Transverse colon (tissue), 4 donors: ENCODE measurements around the gene KIFAP3.

Experiments
- CTCF ChIP-seq, 5 experiments: fragments of 200-600 bp in 3 of 5; fragments of 450-650 bp in 2 of 5; sonication (generic) in 3 of 5; IDR thresholded peaks; 1 replicate in 2 of 5; 2 replicates in 3 of 5; pipeline ENCODE4 v1.5.1; 2016 to 2017; ENCODE audit warnings: antibody characterized with exemption in 5 of 5, inconsistent platforms in 3 of 5, mild to moderate bottlenecking in 2 of 5, moderate library complexity in 1 of 5
- POLR2A ChIP-seq: fragments of 450-650 bp; IDR thresholded peaks from one replicate; pipeline ENCODE4 v1.6.1; 2016; ENCODE audit warnings: antibody characterized with exemption, mild to moderate bottlenecking, moderate library complexity
- POLR2AphosphoS5 ChIP-seq, 3 donors: sonication (generic); formaldehyde crosslinking; IDR thresholded peaks; one replicate each; pipeline ENCODE4 v1.6.1; 2016; ENCODE audit warnings: antibody characterized with exemption in 3 of 3

- TF ChIP-seq CTCF (IDR thresholded peaks at IDR 0.05) (no peak), POLR2AphosphoS5 (IDR thresholded peaks at IDR 0.05) (no peak), POLR2A (no peak)
Observed at GRCh38 chr1:169999331-169999741, 75.2 kb downstream of the KIFAP3 start.
